HG03097 (cell line): ENCODE results near the gene HSPB6.

ENCODE experiments used
- ATAC-seq: cut with Tn5 transposase; IDR thresholded peaks from one replicate; pipeline ENCODE4 v1.9.1; 2021; ENCODE audit not compliant: unreplicated experiment, low FRiP score

The HSPB6 gene

GRCh38 chr19:35767288-35768081, 10.7 kb upstream of the HSPB6 start:
- no peak for ATAC-seq

- ATAC-seq: no peak
Measured at GRCh38 chr19:35766571-35767104, 9.8 kb upstream of the HSPB6 start.

GRCh38 chr19:35764432-35765315, 7.8 kb upstream of the HSPB6 start:
- ATAC-seq: no peak

- ATAC-seq: no peak
Measured at GRCh38 chr19:35760711-35761349, 4.0 kb upstream of the HSPB6 start.

- no peak for ATAC-seq
Measured at GRCh38 chr19:35759697-35760096, 2.9 kb upstream of the HSPB6 start.

GRCh38 chr19:35757749-35758608, 1.1 kb upstream of the HSPB6 start, which contains the start of gene PROSER3:
Gene PROSER3 (plus strand): TSS chr19:35758176. CDS start chr19:35758216, 40 bp downstream.
- ATAC-seq: peak; percentile 86

GRCh38 chr19:35757231-35757748, 461 bp upstream of the HSPB6 start:
- no peak for ATAC-seq

- no peak for ATAC-seq
Measured at GRCh38 chr19:35755550-35756376, 1.1 kb downstream of the HSPB6 start.

- no peak for ATAC-seq
Measured at GRCh38 chr19:35755131-35755549, 1.7 kb downstream of the HSPB6 start.

- no peak for ATAC-seq
Measured at GRCh38 chr19:35754370-35755130, 2.3 kb downstream of the HSPB6 start.

- ATAC-seq: no peak
Measured at GRCh38 chr19:35753634-35754369, 3.0 kb downstream of the HSPB6 start.

GRCh38 chr19:35752746-35753350, 4.0 kb downstream of the HSPB6 start:
- no peak for ATAC-seq

GRCh38 chr19:35751839-35752745, 4.7 kb downstream of the HSPB6 start:
- no peak for ATAC-seq

- no peak for ATAC-seq
Measured at GRCh38 chr19:35750167-35750566, 6.7 kb downstream of the HSPB6 start.

- ATAC-seq: peak; percentile 60
Measured at GRCh38 chr19:35748106-35749020, 8.5 kb downstream of the HSPB6 start, which contains the start of gene LIN37. Gene LIN37 (plus strand): TSS chr19:35748576. CDS start chr19:35748725, 149 bp downstream.
